MM.1S (cell line): ENCODE results near the gene KDM3A.

Experiments
- DNase-seq: peaks from one replicate; pipeline ENCODE4 v3.0.0-alpha.2; 2015
- H2AFZ ChIP-seq: fragments of 300-600 bp; sonication (generic); 2 replicates; pipeline ENCODE4 v1.6.0; 2016; ENCODE audit warnings: antibody characterized with exemption, low read length
- H3F3A ChIP-seq: fragments of 300-600 bp; sonication (generic); 2 replicates; pipeline ENCODE4 v1.6.1; 2016; ENCODE audit warnings: mild to moderate bottlenecking, antibody characterized with exemption, low read length, moderate library complexity, mixed read lengths; ENCODE audit not compliant: insufficient read depth
- H3K27ac ChIP-seq: fragments of 300-600 bp; sonication (generic); 2 replicates; pipeline ENCODE4 v1.5.1; 2016; ENCODE audit warnings: mild to moderate bottlenecking, low read length
- H3K27me3 ChIP-seq: fragments of 300-600 bp; sonication (generic); replicated peaks from 2 replicates; pipeline ENCODE4 v1.6.0; 2016; ENCODE audit warnings: low read length; ENCODE audit not compliant: insufficient read depth
- H3K36me3 ChIP-seq: fragments of 300-600 bp; sonication (generic); replicated peaks from 2 replicates; pipeline ENCODE4 v1.6.1; 2016; ENCODE audit warnings: mild to moderate bottlenecking, low read length, mixed read lengths; ENCODE audit not compliant: insufficient read depth
- H3K4me1 ChIP-seq: fragments of 300-600 bp; sonication (generic); 2 replicates; pipeline ENCODE4 v1.6.1; 2016; ENCODE audit warnings: low read length, mixed read lengths
- H3K4me2 ChIP-seq: fragments of 300-600 bp; sonication (generic); 2 replicates; pipeline ENCODE4 v1.6.0; 2016; ENCODE audit warnings: low read depth, low read length
- H3K4me3 ChIP-seq: fragments of 300-600 bp; sonication (generic); 2 replicates; pipeline ENCODE4 v1.5.1; 2016; ENCODE audit warnings: low read length, mixed read lengths
- H3K79me2 ChIP-seq: fragments of 300-600 bp; sonication (generic); 2 replicates; pipeline ENCODE4 v1.6.1; 2016; ENCODE audit warnings: mixed run types, low read length, mixed read lengths
- H3K9ac ChIP-seq: fragments of 300-600 bp; sonication (generic); 2 replicates; pipeline ENCODE4 v1.6.1; 2016; ENCODE audit warnings: low read length, mixed read lengths
- H3K9me2 ChIP-seq: fragments of 300-600 bp; sonication (generic); replicated peaks from 2 replicates; pipeline ENCODE4 v1.6.1; 2016; ENCODE audit warnings: mild to moderate bottlenecking, low read length, mixed read lengths; ENCODE audit not compliant: insufficient read depth
- H3K9me3 ChIP-seq: fragments of 300-600 bp; sonication (generic); replicated peaks from 2 replicates; pipeline ENCODE4 v1.6.1; 2016; ENCODE audit warnings: mild to moderate bottlenecking, low read length, mixed read lengths; ENCODE audit not compliant: insufficient read depth
- H4K20me1 ChIP-seq: fragments of 300-600 bp; sonication (generic); 2 replicates; pipeline ENCODE4 v1.6.1; 2016; ENCODE audit warnings: mild to moderate bottlenecking, low read length, moderate library complexity, mixed read lengths; ENCODE audit not compliant: insufficient read depth
- EZH2 ChIP-seq: fragments of 300-600 bp; sonication (generic); optimal IDR thresholded peaks from 2 replicates; pipeline ENCODE3; 2017; ENCODE audit warnings: low read depth, mild to moderate bottlenecking, antibody characterized with exemption, low read length, mixed read lengths
- EZH2phosphoT487 ChIP-seq: fragments of 300-600 bp; sonication (generic); IDR thresholded peaks from 2 replicates; pipeline ENCODE4 v1.6.1; 2018; ENCODE audit warnings: antibody characterized with exemption, low read length
- TF ChIP-seq, protein P1 (sequence below): fragments of 300-600 bp; sonication (generic); IDR thresholded peaks from 2 replicates; pipeline ENCODE4 v1.5.1; 2016; ENCODE audit warnings: antibody characterized with exemption, low read length, mixed read lengths

The KDM3A gene

DNA sequence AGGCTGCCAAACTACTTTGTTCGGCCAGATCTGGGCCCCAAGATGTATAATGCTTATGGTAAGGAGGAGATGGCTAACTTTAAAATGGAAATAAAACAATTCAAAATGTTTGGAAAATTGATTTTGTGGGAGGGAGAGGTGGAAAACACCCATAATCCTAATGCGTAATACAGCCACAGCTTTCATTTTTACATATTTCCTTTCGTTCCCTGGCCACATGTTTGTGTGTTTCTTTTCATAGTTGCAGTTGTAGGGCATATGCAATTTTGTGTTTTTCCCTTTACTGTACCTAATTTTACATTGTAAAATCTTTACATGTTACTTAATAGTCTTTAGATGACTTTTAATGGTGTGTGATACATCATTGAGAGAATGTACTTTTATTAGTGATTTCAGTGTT lies 44.6 kb downstream of the KDM3A start:
- Histone ChIP-seq H2AFZ (no peak overlapping the region), H3K4me2 (no peak overlapping the region), H3K36me3 (peaks cover 9% of the 10 kb centered on the region; the same call in 1 of the 2 replicates), H3K79me2 (no peaks in the 10 kb centered on the region), H4K20me1 (no peaks in the 10 kb centered on the region), H3F3A (no peaks in the 10 kb centered on the region), H3K9ac (no peak overlapping the region), H3K9me2 (no peaks in the 10 kb centered on the region), H3K27ac (no peak overlapping the region), H3K4me1 (no peaks in the 10 kb centered on the region), H3K4me3 (no peak overlapping the region), H3K27me3 (no peaks in the 10 kb centered on the region), H3K9me3 (no peaks in the 10 kb centered on the region)
- DNase-seq: no peak
- TF ChIP-seq EZH2: no peak

DNA sequence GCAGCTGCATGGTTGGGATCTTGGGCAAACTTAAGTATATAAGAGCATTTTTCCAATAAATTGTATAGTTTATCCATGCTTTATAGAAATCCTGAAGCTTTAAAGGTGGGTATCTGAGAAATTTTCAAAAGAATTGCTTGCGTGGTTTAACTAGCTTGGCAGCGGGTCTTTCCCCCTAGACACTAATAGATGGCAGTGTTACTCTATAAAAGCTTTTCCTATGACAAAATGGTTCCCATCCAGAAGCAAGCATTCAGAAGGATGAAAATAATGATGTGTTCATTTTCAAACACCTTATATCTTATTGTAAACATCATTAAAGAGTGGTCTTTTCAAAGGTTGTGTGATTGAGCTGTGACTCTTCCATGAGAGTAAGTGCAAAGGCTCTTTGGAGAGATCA lies 45.9 kb downstream of the KDM3A start:
- no peaks in the 10 kb centered on the region for H3K79me2 ChIP-seq
- no peak overlapping the region for H3K27ac ChIP-seq
- TF ChIP-seq EZH2phosphoT487 (no peak), EZH2 (no peak)
- TF ChIP-seq, protein P1, sequence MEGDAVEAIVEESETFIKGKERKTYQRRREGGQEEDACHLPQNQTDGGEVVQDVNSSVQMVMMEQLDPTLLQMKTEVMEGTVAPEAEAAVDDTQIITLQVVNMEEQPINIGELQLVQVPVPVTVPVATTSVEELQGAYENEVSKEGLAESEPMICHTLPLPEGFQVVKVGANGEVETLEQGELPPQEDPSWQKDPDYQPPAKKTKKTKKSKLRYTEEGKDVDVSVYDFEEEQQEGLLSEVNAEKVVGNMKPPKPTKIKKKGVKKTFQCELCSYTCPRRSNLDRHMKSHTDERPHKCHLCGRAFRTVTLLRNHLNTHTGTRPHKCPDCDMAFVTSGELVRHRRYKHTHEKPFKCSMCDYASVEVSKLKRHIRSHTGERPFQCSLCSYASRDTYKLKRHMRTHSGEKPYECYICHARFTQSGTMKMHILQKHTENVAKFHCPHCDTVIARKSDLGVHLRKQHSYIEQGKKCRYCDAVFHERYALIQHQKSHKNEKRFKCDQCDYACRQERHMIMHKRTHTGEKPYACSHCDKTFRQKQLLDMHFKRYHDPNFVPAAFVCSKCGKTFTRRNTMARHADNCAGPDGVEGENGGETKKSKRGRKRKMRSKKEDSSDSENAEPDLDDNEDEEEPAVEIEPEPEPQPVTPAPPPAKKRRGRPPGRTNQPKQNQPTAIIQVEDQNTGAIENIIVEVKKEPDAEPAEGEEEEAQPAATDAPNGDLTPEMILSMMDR: no peak
- no peak for DNase-seq
- H3K4me1 ChIP-seq: no peaks in the 10 kb centered on the region
- H4K20me1 ChIP-seq: no peaks in the 10 kb centered on the region
- peaks cover 9% of the 10 kb centered on the region; the same call in 1 of the 2 replicates for H3K36me3 ChIP-seq
- H3K27me3 ChIP-seq: no peaks in the 10 kb centered on the region
- H3F3A ChIP-seq: no peaks in the 10 kb centered on the region
- no peak overlapping the region for H3K4me2 ChIP-seq
- H3K9me3 ChIP-seq: no peaks in the 10 kb centered on the region
- H3K9me2 ChIP-seq: no peaks in the 10 kb centered on the region
- H3K9ac ChIP-seq: no peak overlapping the region
- H3K4me3 ChIP-seq: no peak overlapping the region
- no peak overlapping the region for H2AFZ ChIP-seq

DNA sequence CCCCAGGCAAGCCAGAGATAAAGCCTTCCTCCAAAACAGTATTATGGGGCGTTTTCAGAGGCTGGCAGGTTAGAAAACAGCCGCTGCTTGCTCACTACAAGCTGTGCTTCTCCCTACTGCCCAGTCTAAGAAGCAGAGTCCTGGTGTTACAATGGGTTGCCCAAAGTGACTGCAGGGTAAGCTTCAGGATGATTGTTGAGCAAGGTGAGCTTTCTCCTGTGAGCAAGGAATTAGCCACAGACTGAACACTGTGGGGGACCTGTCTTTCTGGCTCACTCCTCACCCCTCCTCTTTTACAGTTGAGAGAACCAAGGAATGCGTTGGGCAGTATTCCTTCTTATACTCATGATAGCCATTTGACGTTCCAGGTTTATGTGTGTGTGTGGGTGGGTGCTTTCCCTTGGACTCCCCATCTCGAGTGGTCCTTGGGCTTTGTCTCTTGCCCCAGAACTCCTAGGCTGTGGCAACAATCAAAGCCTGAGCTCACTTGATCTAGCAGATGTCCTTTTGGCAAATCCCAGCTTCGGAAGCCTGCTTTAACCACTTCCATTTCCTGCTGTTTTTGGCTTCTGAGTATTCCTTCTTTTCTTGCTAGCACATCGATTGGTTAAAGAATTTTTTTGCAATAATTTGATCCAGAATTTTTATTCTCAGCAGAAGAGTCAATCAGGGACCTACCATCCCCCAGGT lies 47.5 kb downstream of the KDM3A start:
- DNase-seq: no peak
- Histone ChIP-seq H3K9me2 (no peaks in the 10 kb centered on the region), H3K4me3 (no peak overlapping the region), H3K9ac (no peak overlapping the region), H3K27me3 (no peaks in the 10 kb centered on the region), H3K4me1 (no peaks in the 10 kb centered on the region), H3K27ac (no peak overlapping the region), H3K79me2 (no peaks in the 10 kb centered on the region), H3K36me3 (no peaks in the 10 kb centered on the region; the same call in 1 of the 2 replicates), H2AFZ (no peak overlapping the region), H3F3A (no peaks in the 10 kb centered on the region), H4K20me1 (no peaks in the 10 kb centered on the region), H3K9me3 (no peaks in the 10 kb centered on the region), H3K4me2 (no peak overlapping the region)
- TF ChIP-seq, protein P1: no peak
- TF ChIP-seq EZH2 (no peak), EZH2phosphoT487 (no peak)

DNA sequence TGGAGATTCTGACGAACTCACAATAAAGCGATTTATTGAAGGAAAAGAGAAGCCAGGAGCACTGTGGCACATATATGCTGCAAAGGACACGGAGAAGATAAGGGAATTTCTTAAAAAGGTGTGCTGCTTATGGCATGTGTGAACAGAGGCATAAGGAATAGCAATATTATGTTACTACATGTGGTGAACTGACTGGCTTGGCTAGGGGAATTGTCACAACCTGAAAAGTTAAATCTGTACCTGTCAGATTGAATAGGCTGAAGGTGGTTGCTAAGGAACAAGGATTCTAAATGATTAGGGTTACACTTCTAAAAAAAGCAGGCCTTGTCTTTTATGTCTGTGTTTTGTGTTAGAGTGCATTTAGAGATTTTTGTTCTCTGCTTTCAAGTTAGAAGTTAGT lies 48.4 kb downstream of the KDM3A start:
- Histone ChIP-seq H3K4me2 (no peak overlapping the region), H3K27me3 (no peaks in the 10 kb centered on the region), H3K9me3 (no peaks in the 10 kb centered on the region), H3K27ac (no peak overlapping the region), H3K9ac (no peak overlapping the region), H3K4me1 (0 out of 2 replicates have a peak, but pooled peaks cover 6% of the 10 kb centered on the region), H4K20me1 (no peaks in the 10 kb centered on the region), H3F3A (no peaks in the 10 kb centered on the region), H3K9me2 (no peaks in the 10 kb centered on the region), H3K4me3 (no peak overlapping the region), H3K79me2 (no peaks in the 10 kb centered on the region), H3K36me3 (no peaks in the 10 kb centered on the region; the same call in 1 of the 2 replicates), H2AFZ (no peak overlapping the region)
- DNase-seq: no peak
- TF ChIP-seq EZH2: no peak
- TF ChIP-seq, protein P1: no peak
- TF ChIP-seq EZH2phosphoT487: no peak
